Measurements from ENCODE around the gene CCDC167. TPM values are rescaled to one million over a fixed set of nuclear protein-coding genes. Genes with fewer than 3 reads are reported as not detected.

Gene CCDC167
- total RNA-seq, 1 experiment from 2014 or later, result 31.5 TPM

GRCh38 chr6:37528541-37528940 lies 28.8 kb upstream of the CCDC167 start:
- ChIA-PET CTCF (no interaction called here), POLR2A (ENCODE audit: low non-redundant PET) (no interaction called here)
- TF ChIP-seq CTCF (conservative IDR thresholded peaks at IDR 0.05; ENCODE audit: low read depth, low read length), result no peak
- no peak for TF ChIP-seq EZH2 (IDR thresholded peaks at IDR 0.05; ENCODE audit: borderline replicate concordance, low read depth, low read length, poor library complexity, severe bottlenecking)
- Histone ChIP-seq H3K27ac (ENCODE audit: low read depth, low read length, poor library complexity, severe bottlenecking) (no peak overlapping the region), H3K9me3 (ENCODE audit: low read depth, low read length, poor library complexity, severe bottlenecking) (no peaks in the 10 kb centered on the region), H3K36me3 (ENCODE audit: insufficient read depth, low read length, poor library complexity, severe bottlenecking) (no peaks in the 10 kb centered on the region), H3K4me1 (ENCODE audit: insufficient read depth, low read length, poor library complexity, severe bottlenecking) (no peaks in the 10 kb centered on the region), H3K4me3 (ENCODE audit: low read depth, low read length, poor library complexity, severe bottlenecking) (no peak overlapping the region), H3K27me3 (replicated peaks; ENCODE audit: insufficient read depth, low read depth, low read length, poor library complexity) (peaks cover 20% of the 10 kb centered on the region)
- no peak for DNase-seq (ENCODE audit: low spot score)
- BruUV-seq (replicated peaks), result no TSS peak
- intact Hi-C loops (cut with micrococcal nuclease; ENCODE audit: unreplicated experiment), result no loop called here

GRCh38 chr6:37525460-37526357 lies 26.0 kb upstream of the CCDC167 start:
- POLR2A ChIA-PET (ENCODE audit: low non-redundant PET), result interaction anchor here (0.6 kb wide), 1 partner anchor 94 kb away, joined by 6 read pairs; no protein-coding TSS in a partner anchor
- BruUV-seq (replicated peaks), result no TSS peak
- intact Hi-C loops (cut with micrococcal nuclease; ENCODE audit: unreplicated experiment), result no loop called here
- DNase-seq (ENCODE audit: low spot score), result peak; percentile 29
- CTCF ChIA-PET, result no interaction called here
- Histone ChIP-seq H3K4me3 (ENCODE audit: low read depth, low read length, poor library complexity, severe bottlenecking) (no peak overlapping the region), H3K9me3 (ENCODE audit: low read depth, low read length, poor library complexity, severe bottlenecking) (no peaks in the 10 kb centered on the region), H3K27me3 (replicated peaks; ENCODE audit: insufficient read depth, low read depth, low read length, poor library complexity) (peaks cover 5% of the 10 kb centered on the region), H3K27ac (ENCODE audit: low read depth, low read length, poor library complexity, severe bottlenecking) (no peak overlapping the region), H3K4me1 (ENCODE audit: insufficient read depth, low read length, poor library complexity, severe bottlenecking) (no peaks in the 10 kb centered on the region), H3K36me3 (ENCODE audit: insufficient read depth, low read length, poor library complexity, severe bottlenecking) (no peaks in the 10 kb centered on the region)
- TF ChIP-seq CTCF (conservative IDR thresholded peaks at IDR 0.05; ENCODE audit: low read depth, low read length) (no peak), EZH2 (IDR thresholded peaks at IDR 0.05; ENCODE audit: borderline replicate concordance, low read depth, low read length, poor library complexity, severe bottlenecking) (no peak)

- ChIA-PET POLR2A (ENCODE audit: low non-redundant PET) (no interaction called here), CTCF (no interaction called here)
- Histone ChIP-seq H3K27ac (ENCODE audit: low read depth, low read length, poor library complexity, severe bottlenecking) (no peak overlapping the region), H3K27me3 (replicated peaks; ENCODE audit: insufficient read depth, low read depth, low read length, poor library complexity) (peaks cover 2% of the 10 kb centered on the region), H3K4me1 (ENCODE audit: insufficient read depth, low read length, poor library complexity, severe bottlenecking) (no peaks in the 10 kb centered on the region), H3K4me3 (ENCODE audit: low read depth, low read length, poor library complexity, severe bottlenecking) (no peak overlapping the region), H3K36me3 (ENCODE audit: insufficient read depth, low read length, poor library complexity, severe bottlenecking) (no peaks in the 10 kb centered on the region), H3K9me3 (ENCODE audit: low read depth, low read length, poor library complexity, severe bottlenecking) (no peaks in the 10 kb centered on the region)
- no peak for DNase-seq (ENCODE audit: low spot score)
- intact Hi-C loops (cut with micrococcal nuclease; ENCODE audit: unreplicated experiment), result no loop called here
- no TSS peak for BruUV-seq (replicated peaks)
- TF ChIP-seq CTCF (conservative IDR thresholded peaks at IDR 0.05; ENCODE audit: low read depth, low read length) (no peak), EZH2 (IDR thresholded peaks at IDR 0.05; ENCODE audit: borderline replicate concordance, low read depth, low read length, poor library complexity, severe bottlenecking) (no peak)
Measured at GRCh38 chr6:37524970-37525318, 25.3 kb upstream of the CCDC167 start.

Measured in A673 (cell line).